DOHH2 (cell line): Measurements from ENCODE around the gene ACTR1B.
"Not testable (repeated sequence)": the region's sequence is repeated elsewhere in the genome, so short reads cannot be mapped to it uniquely, and the experiment has no call there.

Experiments
- H3F3A ChIP-seq: fragments of 200-600 bp; sonication (generic), shearing (Covaris generic); 2 replicates; pipeline ENCODE4 v1.6.0; 2016; ENCODE audit warnings: antibody characterized with exemption, mild to moderate bottlenecking; ENCODE audit not compliant: control insufficient read depth, insufficient read depth
- H3K27ac ChIP-seq: fragments of 200-600 bp; sonication (generic); 2 replicates; pipeline ENCODE4 v1.5.1; 2014; ENCODE audit warnings: low read depth, mild to moderate bottlenecking, low read length, moderate library complexity
- H3K27me3 ChIP-seq: fragments of 200-600 bp; sonication (generic); 2 replicates; pipeline ENCODE4 v1.6.1; 2014; ENCODE audit warnings: mild to moderate bottlenecking, low read length, mixed read lengths; ENCODE audit not compliant: control insufficient read depth
- H3K36me3 ChIP-seq: fragments of 200-600 bp; sonication (generic); 2 replicates; pipeline ENCODE4 v1.6.1; 2014; ENCODE audit warnings: mild to moderate bottlenecking, low read length, moderate library complexity, mixed read lengths; ENCODE audit not compliant: control insufficient read depth
- H3K4me1 ChIP-seq: fragments of 200-600 bp; sonication (generic); 2 replicates; pipeline ENCODE4 v1.6.1; 2014; ENCODE audit warnings: mild to moderate bottlenecking, low read length, mixed read lengths; ENCODE audit not compliant: control insufficient read depth
- H3K4me2 ChIP-seq: fragments of 200-600 bp; sonication (generic); 2 replicates; pipeline ENCODE4 v1.6.0; 2014; ENCODE audit warnings: mild to moderate bottlenecking, low read length, moderate library complexity
- H3K4me3 ChIP-seq: fragments of 200-600 bp; sonication (generic); 2 replicates; pipeline ENCODE4 v1.5.1; 2014; ENCODE audit warnings: mild to moderate bottlenecking, low read length, mixed read lengths
- H3K79me2 ChIP-seq: fragments of 200-600 bp; sonication (generic); 2 replicates; pipeline ENCODE4 v1.6.1; 2014; ENCODE audit warnings: mild to moderate bottlenecking, low read length, mixed read lengths; ENCODE audit not compliant: control insufficient read depth
- H3K9me2 ChIP-seq: fragments of 200-600 bp; sonication (generic); replicated peaks from 2 replicates; pipeline ENCODE4 v1.6.1; 2014; ENCODE audit warnings: mild to moderate bottlenecking, low read length, mixed read lengths; ENCODE audit not compliant: control insufficient read depth
- H3K9me3 ChIP-seq: fragments of 200-600 bp; sonication (generic); 2 replicates; pipeline ENCODE4 v1.6.1; 2014; ENCODE audit warnings: antibody characterized with exemption, low read length, mixed read lengths; ENCODE audit not compliant: control insufficient read depth, insufficient read depth
- H4K20me1 ChIP-seq: fragments of 200-600 bp; sonication (generic); 2 replicates; pipeline ENCODE4 v1.6.0; 2014; ENCODE audit warnings: low read depth, mild to moderate bottlenecking, antibody characterized with exemption, low read length, moderate library complexity; ENCODE audit not compliant: control insufficient read depth, insufficient read depth
- CTCF ChIP-seq: fragments of 200-600 bp; sonication (generic); IDR thresholded peaks from one replicate; pipeline ENCODE4 v1.5.1; 2014; ENCODE audit warnings: antibody characterized with exemption, mild to moderate bottlenecking, low read depth, low read length; ENCODE audit not compliant: poor library complexity, severe bottlenecking
- EZH2phosphoT487 ChIP-seq: fragments of 200-600 bp; sonication (generic); IDR thresholded peaks from 2 replicates; pipeline ENCODE4 v1.6.1; 2017; ENCODE audit warnings: borderline replicate concordance, mild to moderate bottlenecking, antibody characterized with exemption, low read length, moderate library complexity, mixed read lengths

Gene ACTR1B

GRCh38 chr2:97691166-97691565 is 27.3 kb upstream of the ACTR1B start:
- Histone ChIP-seq H3K4me1 (peaks cover 8% of the 10 kb centered on the region), H3F3A (no peaks in the 10 kb centered on the region), H4K20me1 (no peaks in the 10 kb centered on the region), H3K79me2 (no peaks in the 10 kb centered on the region), H3K36me3 (no peaks in the 10 kb centered on the region), H3K4me3 (no peak overlapping the region), H3K27ac (no peak overlapping the region), H3K4me2 (no peak overlapping the region), H3K9me3 (no peaks in the 10 kb centered on the region), H3K27me3 (peaks cover 6% of the 10 kb centered on the region), H3K9me2 (no peaks in the 10 kb centered on the region)
- TF ChIP-seq CTCF (no peak), EZH2phosphoT487 (no peak)

GRCh38 chr2:97688062-97688827 is 24.4 kb upstream of the ACTR1B start:
- Histone ChIP-seq H3F3A (no peaks in the 10 kb centered on the region), H3K4me1 (peaks cover 8% of the 10 kb centered on the region), H3K79me2 (no peaks in the 10 kb centered on the region), H3K27ac (no peak overlapping the region), H3K4me3 (no peak overlapping the region), H3K9me2 (no peaks in the 10 kb centered on the region), H3K9me3 (no peaks in the 10 kb centered on the region), H3K4me2 (no peak overlapping the region), H3K27me3 (peaks cover 6% of the 10 kb centered on the region), H3K36me3 (no peaks in the 10 kb centered on the region), H4K20me1 (no peaks in the 10 kb centered on the region)
- no peak for TF ChIP-seq EZH2phosphoT487
- no peak for TF ChIP-seq CTCF

GRCh38 chr2:97687235-97687634 is 23.4 kb upstream of the ACTR1B start:
- H3K27ac ChIP-seq, H4K20me1 ChIP-seq, H3K36me3 ChIP-seq, H3K4me1 ChIP-seq, H3K9me2 ChIP-seq, H3K9me3 ChIP-seq, H3K27me3 ChIP-seq, H3F3A ChIP-seq, H3K79me2 ChIP-seq, H3K4me2 ChIP-seq, H3K4me3 ChIP-seq: not testable (repeated sequence)

- Histone ChIP-seq H3K4me1 (peaks cover 3% of the 10 kb centered on the region; the same call in 1 of the 2 replicates), H3K79me2 (no peaks in the 10 kb centered on the region), H3K9me3 (no peaks in the 10 kb centered on the region), H3K27ac (no peak overlapping the region), H3K36me3 (no peaks in the 10 kb centered on the region), H3K4me2 (no peak overlapping the region), H3K4me3 (no peak overlapping the region), H3K27me3 (no peaks in the 10 kb centered on the region; the same call in 1 of the 2 replicates), H3K9me2 (no peaks in the 10 kb centered on the region), H4K20me1 (no peaks in the 10 kb centered on the region), H3F3A (no peaks in the 10 kb centered on the region)
- no peak for TF ChIP-seq EZH2phosphoT487
- TF ChIP-seq CTCF: no peak
Observed at GRCh38 chr2:97678298-97678697, 14.5 kb upstream of the ACTR1B start.
